Gastrocnemius medialis (tissue), 4 donors: ENCODE data around the gene PKLR.
A peak's percentile ranks its signal among the peaks of the same experiment; 100 is the strongest.

ENCODE experiments used
- POLR2A ChIP-seq, 2 donors: fragments of 450-650 bp; IDR thresholded peaks; one replicate each; pipeline ENCODE4 v1.6.1; 2017; ENCODE audit warnings: antibody characterized with exemption in 2 of 2, mild to moderate bottlenecking in 2 of 2, moderate library complexity in 2 of 2
- TF ChIP-seq, protein P1 (sequence below), 5 experiments: fragments of 450-650 bp in 3 of 5; fragments of 200-600 bp in 2 of 5; sonication (generic) in 2 of 5; IDR thresholded peaks in 4 of 5; conservative IDR thresholded peaks in 1 of 5; 1 replicate in 4 of 5; 2 replicates in 1 of 5; pipeline ENCODE4 v1.5.1; 2016 to 2019; ENCODE audit warnings: antibody characterized with exemption in 5 of 5, mild to moderate bottlenecking in 3 of 5, moderate library complexity in 3 of 5

DNA sequence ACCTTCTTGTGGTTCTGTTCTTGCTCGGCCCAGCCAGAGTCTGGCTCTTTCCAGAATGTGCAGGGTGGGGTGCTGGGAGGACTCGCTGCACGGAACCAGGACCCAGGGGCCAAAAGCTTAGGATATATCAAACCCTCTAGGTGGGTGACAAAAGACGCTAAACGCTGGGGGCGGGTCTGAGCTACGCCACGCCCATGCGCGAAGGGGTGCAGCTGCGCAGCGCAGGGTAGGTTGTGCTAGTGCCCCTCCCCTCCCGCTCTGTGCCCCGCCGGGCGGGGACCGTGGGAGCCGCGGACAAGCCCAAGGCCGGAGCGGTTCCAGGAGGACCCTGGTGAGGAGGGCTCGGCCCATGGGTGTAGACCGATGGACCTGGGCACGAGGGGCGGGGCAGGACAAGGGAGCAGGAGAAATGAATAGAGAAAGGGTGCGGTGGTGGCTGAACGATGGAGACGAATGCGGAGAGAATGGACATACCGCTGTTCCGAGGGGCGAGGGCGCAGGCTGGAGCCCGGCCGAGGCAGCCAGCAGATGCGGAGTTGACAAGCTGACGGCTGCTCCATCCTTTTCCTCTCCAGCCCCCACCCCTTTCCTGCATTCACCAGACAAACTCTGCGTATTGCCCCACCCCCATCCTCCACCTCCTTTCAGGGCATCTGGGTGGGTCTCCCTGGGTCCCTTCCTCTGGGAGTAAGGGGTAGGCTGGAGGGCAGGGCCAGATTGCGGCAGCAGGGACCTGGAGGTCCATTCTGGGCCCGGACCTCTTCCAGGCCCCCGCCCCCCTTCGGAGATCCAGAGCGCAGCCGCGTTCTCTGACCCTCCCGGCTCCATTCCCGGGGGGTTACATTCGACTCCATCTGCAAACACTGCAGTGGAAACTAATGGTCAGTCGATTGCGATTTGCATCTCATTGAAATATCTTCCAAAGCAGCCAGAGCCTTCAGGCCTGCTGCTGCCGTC, 19.7 kb upstream of the PKLR start, which contains the start of gene RUSC1:
- TF ChIP-seq, protein P1, sequence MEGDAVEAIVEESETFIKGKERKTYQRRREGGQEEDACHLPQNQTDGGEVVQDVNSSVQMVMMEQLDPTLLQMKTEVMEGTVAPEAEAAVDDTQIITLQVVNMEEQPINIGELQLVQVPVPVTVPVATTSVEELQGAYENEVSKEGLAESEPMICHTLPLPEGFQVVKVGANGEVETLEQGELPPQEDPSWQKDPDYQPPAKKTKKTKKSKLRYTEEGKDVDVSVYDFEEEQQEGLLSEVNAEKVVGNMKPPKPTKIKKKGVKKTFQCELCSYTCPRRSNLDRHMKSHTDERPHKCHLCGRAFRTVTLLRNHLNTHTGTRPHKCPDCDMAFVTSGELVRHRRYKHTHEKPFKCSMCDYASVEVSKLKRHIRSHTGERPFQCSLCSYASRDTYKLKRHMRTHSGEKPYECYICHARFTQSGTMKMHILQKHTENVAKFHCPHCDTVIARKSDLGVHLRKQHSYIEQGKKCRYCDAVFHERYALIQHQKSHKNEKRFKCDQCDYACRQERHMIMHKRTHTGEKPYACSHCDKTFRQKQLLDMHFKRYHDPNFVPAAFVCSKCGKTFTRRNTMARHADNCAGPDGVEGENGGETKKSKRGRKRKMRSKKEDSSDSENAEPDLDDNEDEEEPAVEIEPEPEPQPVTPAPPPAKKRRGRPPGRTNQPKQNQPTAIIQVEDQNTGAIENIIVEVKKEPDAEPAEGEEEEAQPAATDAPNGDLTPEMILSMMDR (IDR thresholded peaks at IDR 0.05 in 4 of 5, conservative IDR thresholded peaks at IDR 0.05 in 1 of 5), result no peak
- peak in 1 of 2 donors; percentile 28 for TF ChIP-seq POLR2A (IDR thresholded peaks at IDR 0.05)
